Measurements from ENCODE around the gene KIF21A.

The KIF21A gene, protein sequence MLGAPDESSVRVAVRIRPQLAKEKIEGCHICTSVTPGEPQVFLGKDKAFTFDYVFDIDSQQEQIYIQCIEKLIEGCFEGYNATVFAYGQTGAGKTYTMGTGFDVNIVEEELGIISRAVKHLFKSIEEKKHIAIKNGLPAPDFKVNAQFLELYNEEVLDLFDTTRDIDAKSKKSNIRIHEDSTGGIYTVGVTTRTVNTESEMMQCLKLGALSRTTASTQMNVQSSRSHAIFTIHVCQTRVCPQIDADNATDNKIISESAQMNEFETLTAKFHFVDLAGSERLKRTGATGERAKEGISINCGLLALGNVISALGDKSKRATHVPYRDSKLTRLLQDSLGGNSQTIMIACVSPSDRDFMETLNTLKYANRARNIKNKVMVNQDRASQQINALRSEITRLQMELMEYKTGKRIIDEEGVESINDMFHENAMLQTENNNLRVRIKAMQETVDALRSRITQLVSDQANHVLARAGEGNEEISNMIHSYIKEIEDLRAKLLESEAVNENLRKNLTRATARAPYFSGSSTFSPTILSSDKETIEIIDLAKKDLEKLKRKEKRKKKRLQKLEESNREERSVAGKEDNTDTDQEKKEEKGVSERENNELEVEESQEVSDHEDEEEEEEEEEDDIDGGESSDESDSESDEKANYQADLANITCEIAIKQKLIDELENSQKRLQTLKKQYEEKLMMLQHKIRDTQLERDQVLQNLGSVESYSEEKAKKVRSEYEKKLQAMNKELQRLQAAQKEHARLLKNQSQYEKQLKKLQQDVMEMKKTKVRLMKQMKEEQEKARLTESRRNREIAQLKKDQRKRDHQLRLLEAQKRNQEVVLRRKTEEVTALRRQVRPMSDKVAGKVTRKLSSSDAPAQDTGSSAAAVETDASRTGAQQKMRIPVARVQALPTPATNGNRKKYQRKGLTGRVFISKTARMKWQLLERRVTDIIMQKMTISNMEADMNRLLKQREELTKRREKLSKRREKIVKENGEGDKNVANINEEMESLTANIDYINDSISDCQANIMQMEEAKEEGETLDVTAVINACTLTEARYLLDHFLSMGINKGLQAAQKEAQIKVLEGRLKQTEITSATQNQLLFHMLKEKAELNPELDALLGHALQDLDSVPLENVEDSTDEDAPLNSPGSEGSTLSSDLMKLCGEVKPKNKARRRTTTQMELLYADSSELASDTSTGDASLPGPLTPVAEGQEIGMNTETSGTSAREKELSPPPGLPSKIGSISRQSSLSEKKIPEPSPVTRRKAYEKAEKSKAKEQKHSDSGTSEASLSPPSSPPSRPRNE (N-terminal part only)

DNA sequence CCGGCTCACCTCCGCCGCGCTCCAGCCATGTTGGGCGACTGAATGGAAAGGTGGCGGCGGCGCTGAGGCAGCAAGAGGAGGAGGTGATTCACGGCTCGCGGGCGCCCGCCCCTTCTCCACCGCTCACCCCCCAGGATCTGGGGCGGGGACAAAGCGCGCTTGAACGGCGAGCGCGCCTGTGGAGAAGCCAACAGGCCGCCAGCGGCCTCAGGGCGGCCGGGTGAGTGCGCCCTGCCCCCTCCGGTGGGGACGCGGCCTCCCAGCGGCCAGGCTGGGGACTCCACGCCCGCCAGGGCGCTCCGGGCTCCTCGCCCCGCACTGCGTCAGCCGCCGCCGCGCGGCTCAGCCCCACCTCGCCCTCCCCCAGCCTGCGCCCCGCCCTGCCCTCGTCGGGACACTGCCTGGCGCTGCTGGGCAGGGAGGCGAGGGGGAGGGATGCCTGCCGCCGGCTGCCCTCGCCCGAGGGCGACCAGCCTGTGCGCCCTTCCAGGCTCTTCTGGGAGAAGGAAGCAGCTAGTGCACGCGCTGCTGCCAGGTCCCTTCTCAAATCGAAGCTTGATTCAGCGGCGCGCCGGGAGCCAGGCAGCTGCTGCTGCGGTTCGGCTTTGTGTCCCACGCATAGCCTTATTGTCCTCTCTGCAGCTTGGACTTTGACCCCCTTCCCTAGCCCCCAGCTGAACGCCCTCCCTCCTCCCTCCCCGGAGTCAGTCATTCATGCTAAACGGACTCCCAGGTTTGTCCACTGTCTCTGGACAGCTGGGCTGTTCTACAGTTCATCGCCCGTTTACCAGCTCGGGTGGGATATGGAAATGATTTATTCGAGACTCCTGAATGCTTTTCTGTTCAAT is at the start of gene KIF21A:
KIF21A (minus strand) TSS at position 40 of the 848 bp plus-strand sequence. CDS start 150 bp downstream, outside the sequence.
- peak; percentile 68 for DNase-seq

DNA sequence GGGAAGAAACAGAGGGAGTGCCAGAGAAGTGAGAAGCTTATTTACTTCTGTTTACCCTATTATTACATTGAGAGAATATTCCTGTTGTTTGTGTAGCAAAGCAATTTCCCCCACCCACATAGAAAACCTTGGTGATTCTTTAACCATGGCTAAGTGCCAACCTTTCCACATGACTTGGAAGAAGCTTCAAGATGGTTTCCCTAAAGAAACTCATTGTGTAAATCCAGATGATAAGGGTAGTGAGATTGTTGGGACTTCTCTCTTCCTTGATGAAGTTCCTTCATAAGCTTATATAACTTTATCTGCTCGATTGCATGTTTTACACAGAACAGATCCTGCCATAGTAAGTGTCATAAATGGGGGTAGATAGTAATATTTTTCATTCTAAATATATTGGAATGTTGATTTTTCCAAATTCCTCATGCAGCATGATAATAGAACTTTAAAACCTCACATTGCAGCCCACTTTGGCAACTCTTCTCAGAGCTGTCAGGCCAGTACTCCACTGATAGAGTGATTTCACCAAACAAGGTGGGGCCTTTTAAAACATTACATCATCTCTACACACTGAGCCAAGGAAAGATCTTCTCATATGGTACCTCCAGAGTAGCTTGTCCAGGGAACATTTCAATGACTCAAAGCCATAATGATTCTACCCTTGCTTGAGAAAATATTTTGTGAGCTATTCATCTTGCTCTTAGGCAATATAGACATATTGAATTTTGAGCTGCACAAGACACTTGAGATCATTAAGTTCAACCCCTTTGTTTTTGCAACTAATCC is 47.8 kb upstream of the KIF21A start:
- DNase-seq, result no peak

DNA sequence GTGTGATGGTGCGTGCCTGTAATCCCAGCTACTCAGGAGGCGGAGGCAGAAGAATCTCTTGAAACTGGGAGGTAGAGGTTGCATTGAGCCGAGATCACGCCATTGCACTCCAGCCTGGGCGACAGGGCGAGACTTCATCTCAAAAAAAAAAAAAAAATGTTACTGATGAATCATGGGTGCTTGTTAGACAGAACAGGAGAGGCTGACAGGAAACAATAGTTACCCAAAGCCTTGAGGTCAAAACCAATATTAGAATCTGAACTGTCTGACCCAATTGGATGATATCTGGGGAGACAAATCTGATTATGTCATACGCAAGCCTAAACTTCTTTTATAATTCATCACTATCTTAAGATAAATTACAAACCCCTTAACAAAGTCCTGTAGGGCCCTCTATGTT is 40.7 kb upstream of the KIF21A start:
- DNase-seq, result no peak

DNA sequence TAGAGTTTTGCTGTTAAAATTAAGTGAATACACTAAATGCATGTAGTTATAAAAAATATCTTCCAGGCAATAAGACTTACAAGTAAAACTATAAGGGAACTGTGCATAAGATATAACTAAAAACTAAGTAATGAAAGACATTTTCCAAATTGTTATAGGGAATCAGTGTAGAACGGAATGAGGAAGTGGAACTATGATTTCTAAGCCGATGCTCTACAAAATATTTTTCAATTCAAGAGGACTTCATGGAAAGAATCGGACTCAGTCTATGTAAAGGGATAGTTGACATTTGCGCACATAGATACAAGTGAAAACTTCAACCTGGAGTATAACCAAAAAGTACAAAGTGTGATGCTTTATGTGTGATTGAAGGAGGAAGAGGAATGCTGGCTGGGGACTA is 40.1 kb upstream of the KIF21A start:
- no peak for DNase-seq

DNA sequence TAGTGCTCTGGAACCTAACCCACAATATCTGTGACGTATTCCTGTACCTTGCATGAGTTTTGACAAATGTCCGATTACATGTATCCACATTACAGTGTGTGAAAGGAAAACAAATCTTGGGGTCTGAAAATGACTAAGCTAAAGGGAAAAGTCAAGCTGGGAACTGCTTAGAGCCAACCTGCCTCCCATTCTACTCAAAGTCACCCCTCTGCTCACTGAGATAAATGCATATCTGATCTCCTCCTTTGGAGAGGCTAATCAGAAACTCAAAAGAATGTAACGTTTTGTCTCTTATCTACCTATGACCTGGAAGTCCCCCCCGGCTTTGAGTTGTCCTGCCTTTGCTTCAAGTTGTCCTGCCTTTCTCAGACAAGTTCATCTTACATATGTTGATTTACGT is 34.0 kb upstream of the KIF21A start:
- no peak for DNase-seq

DNA sequence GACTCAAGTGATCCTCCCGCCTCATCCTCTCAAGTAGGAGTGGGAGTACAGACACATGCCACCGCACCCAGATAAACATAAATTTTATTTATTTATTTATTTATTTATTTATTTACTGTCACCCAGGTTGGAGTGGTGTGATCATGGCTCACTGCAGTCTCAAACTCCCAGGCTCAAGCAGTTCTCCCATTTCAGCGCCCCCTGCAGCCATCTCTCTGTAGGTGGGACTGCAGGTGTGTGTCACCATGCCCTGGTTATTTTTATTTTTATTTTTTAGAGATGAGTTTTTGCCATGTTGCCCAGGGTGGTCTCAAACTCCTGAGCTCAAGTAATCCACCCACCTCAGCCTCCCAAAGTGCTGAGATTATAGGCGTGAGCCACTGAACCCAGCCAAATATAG is 33.2 kb upstream of the KIF21A start:
- DNase-seq, result no peak

DNA sequence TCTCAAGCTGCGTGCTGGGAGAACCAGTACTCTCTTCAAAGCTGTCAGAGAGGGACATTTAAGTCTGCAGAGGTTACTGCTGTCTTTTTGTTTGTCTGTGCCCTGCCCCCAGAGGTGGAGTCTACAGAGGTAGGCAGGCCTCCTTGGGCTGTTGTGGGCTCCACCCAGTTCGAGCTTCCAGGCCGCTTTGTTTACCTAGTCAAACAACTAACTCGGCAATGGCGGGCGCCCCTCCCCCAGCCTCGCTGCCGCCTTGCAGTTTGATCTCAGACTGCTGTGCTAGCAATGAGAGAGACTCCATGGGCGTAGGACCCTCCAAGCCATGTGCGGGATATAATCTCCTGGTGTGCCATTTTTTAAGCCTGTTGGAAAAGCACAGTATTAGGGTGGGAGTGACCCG is 32.2 kb upstream of the KIF21A start:
- DNase-seq, result peak; percentile 0

DNA sequence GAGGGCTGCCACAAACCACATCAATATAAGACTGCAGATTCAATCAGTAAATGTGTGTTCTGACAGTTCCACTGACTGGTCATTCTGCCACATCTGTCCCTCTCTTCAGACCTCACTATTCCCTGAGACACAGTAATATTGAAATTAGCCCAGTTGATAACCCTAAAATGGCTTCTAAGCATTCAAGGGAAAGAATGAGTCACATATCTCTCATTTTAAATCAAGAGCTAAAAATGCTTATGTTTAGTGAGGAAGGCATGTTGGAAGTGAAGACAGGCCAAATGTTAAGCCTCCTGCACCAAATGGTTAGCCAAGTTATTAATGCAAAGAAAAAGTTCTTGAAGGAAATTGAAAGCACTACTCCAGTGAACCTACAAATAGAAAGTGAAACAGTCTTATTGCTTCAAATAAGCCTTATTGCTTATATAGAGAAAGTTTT is 24.5 kb upstream of the KIF21A start:
- no peak for DNase-seq

DNA sequence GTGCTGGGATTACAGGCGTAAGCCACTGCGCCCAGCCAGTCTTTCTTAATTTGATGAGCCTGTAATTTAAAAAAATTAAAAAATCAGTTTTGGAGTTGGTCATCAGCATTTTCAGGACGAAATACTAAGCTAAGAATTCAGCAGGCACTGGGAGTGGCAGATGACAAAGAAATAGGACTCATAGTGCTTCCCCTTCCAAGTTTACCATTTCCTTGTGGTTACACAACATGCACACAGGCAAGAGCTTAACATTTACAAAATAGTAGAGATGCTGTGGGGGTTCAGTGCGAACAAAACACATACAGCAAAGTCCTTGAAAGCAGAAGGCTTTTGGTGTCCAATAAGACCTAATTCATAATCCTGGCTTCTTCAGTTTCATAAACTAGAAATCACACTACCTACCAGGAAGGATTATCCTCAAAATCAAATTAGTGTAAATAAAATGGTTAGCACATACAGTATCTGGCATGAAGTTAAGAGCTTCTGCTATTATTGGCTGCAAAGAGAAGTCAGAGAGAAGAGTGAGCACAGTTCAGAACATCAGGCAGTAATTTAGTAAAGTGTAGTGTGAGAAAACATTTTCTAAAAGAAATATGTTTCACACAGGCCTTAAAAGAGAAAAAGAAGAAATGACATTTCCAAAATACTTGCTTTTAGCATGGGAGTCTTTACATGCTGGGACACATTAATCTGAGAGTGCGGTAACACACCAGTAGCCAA is 22.2 kb upstream of the KIF21A start:
- no peak for DNase-seq

DNA sequence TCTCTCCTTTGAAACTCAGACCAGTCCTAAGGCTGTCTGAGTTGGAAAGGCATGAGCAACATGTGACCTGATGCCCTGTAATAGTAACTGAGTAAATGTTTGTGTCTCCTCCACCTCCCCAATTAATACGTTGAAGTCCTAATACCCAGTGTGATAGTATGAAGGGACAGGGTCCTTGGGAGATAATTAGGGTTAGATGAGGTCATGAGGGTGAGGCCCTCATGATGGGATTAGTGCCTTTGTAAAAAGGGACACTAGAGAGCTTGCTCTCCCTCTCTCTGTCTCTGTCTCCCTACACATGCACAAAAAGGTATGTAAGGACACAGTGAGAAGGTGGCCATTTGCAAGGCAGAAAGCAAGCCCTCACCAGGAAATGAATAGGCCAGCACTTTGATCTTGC is 18.1 kb upstream of the KIF21A start:
- DNase-seq, result no peak

DNA sequence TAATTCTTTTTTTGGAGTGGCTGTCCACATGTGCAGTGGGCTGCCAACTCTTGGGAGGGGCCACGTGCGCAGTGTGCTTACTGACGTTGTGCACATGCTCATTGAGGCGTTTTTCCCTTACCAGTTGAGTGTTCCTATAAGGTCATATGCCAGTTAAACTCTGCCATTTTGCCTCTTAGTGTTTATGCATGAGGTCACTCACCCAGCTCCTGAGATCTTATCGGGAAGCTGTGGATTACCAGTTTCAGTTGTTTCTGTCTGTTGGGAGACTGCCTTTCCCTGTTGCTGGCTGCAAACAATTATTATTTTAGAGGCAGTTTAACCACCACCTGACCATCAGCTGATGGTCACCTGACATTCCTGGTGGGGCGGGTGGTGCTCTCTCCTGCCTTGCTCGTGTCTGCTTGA is 16.1 kb upstream of the KIF21A start:
- DNase-seq, result no peak

DNA sequence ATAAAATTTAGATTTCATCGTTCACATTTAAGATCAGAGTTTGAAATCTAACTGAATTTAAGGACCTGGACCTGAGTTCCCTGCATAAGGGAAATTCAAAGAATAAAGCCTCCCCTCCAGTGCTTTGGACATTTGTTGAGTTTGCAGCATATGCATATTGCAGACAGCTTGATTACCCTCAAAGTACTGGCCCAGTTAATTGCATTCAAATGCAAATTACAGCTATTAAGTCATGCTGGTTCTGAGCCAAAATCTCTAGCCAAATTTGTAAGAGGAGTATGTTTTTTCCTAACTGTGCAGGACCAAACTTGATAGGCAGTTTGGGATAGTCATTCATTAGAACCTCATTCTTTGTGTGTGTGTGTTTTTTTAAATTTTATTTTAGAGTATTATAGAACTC is 9.1 kb upstream of the KIF21A start:
- DNase-seq, result no peak

DNA sequence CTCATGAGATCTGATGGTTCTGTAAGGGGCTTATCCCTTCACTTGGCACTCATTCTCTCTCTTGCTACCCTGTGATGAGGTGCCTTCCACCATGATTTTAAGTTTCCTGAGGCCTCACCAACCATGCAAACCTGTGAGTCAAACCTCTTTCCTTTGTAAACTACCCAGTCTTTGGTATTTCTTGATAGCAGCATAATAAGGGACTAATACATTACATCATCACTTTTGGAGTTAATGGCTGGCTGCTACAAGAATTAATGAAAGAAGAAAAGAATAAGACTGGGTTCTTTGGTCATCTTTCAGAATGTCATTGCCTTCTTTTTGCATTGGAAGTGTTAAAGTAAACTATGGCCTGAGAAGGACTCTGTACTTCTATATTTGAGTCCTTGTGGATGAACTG is 5.1 kb upstream of the KIF21A start:
- DNase-seq, result no peak

DNA sequence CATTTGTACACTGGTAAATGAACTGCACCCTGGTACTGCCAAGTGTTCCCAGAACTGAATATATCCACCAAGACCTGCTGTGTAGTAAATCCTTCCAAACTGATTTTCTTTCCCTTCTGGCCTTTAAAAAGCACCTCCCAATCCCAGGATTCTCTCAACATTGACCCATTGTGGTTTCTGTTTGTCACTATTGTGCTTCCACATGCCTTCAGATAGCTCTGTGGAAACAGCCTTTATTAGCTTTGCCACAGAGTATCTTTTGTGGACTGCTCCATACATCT is 949 bp upstream of the KIF21A start:
- no peak for DNase-seq

DNA sequence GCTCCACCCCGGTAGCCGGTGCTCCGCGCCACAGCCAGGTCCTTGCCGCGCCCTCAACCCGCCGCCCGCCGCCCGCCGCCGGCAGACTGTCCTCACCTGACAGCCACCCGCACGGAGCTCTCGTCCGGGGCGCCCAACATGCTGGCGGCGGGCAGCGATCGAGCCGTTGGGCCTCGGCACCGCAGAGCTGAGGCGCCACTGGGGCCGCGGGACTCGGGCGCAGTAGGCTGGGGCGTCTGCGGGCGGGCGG is 164 bp downstream of the KIF21A start:
- DNase-seq, result no peak

DNA sequence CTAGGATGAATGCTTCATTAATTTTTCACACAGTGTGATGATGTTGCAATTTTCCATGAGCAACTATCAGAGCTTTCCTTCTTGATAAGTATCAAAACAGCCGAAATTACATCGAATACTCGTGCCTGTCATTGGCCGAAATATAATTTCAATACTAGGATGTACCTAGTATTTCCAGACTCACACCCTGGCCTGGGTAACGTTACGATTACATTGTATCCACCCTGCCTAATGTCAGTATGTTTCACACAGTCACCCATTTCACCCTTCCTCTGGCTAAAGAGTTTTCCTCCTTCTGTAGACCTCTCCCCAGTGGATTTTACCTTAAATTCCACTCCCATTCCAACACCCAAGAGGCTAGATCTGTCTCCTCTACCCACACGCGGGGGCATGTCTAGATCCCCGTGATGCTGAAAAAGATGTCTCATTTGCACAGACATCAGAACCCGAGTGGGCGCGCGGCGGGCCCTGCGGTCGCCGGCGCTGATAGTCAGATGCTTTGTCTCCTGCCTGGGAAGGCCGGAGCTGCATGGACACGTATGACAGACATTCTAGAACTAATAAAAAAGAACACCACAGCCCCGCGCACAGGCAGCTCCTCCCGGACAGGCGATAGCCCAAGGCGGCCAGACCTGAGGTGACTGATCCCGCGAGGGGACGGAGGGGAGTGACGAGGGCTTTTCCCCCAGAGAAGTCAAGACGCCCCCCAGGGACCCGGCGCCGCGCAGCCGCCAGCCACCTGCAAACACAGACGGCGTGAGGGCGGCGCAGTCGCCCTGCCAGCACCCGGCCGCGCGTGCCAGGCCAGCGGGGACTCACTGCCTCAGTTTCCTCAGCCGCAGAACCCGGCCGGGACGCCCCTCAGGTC is 723 bp downstream of the KIF21A start:
- peak; percentile 10 for DNase-seq

DNA sequence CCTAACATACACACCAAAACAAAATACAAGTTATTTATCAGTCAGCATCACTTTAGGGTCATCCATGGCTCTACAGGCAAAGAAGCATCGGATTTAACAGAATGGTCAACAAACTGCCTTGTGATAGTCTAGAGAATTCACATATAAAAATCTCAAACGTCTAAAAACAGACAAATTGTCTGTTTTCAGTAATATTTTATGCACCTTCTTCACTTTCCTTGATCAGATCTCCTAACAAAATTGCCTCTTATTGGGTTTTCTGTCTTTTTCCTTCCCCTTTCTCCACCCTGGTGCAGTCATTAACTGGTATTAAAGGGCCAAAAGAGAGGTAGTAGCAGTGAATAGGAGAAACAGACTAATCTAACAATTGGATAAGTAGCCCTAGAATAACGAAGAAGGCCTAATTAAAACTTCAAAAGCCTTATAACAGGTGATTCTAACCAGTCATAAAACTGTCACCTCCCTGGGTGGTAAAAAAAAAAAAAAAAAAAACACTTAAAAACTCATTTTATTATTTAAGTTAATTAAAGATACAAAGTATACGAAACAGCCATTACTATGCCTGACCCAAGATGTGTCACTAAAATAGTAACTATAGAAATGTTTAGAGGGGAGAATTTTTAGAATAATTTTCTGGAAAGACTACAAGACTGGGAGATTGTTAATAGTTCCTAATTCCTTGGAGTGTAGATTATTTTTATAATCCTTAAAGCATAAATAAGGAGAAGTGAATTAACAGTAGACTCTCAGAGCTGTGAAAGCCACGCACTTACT is 1.5 kb downstream of the KIF21A start:
- no peak for DNase-seq

DNA sequence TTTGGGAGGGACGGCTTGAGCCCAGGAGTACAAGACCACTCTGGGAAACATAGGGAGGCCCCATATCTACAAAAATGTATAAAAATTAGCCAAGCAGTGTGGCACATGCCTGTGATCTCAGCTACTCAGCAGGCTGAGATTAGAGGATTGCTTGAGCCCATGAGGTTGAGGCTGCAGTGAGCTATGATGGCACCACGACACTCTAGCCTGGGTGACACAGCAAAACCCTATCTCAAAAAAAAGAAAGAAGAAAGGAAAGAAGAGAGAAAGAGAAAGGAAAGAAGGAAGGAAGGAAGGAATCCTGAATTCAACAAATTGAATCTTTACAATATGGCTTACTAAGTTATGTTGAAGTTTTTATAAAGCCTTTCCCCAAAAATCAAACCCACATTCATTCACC is 2.1 kb downstream of the KIF21A start:
- DNase-seq, result no peak

DNA sequence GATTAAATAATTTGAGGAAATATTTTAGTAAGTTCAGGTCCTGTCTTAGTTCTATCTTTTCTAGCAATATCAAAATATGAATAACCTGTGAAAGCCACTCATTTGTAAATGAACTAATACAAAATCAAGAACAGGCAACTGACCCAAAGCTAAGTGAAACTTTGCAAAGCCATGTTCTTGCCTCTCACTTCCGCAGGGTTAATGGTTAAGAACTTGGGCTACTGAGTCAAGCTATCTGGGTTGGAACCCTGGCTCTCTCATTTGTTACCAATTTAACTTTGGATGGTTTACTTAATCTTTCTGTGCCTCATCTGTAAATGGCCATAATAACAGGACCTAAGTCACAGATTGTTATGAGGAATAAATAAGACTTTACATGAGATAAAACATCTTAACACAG is 2.8 kb downstream of the KIF21A start:
- DNase-seq, result no peak
